Activated B cell treated with CpG ODN at 0.5 μM for 24 hours (primary cell): ENCODE measurements around the gene XBP1. TPM values are rescaled to one million over a fixed set of nuclear protein-coding genes. Genes with fewer than 3 reads are reported as not detected.

Experiments used
- ATAC-seq: fragments of 200-7000 bp; cut with Tn5 transposase; one replicate; pipeline ENCODE4 v1.10.0; 2021; ENCODE audit warnings: low read depth, mild to moderate bottlenecking, moderate library complexity
- CTCF ChIA-PET: fragments of 350-600 bp; sonication (Branson Sonifier 250); formaldehyde crosslinking; loops from one replicate; lab custom pipeline; 2021; ENCODE audit warnings: antibody characterized with exemption; lab: Charles Lee
- POLR2A ChIA-PET: fragments of 350-600 bp; sonication (Branson Sonifier 250); formaldehyde crosslinking; loops from one replicate; lab custom pipeline; 2021; ENCODE audit warnings: antibody characterized with exemption; lab: Charles Lee
- DNase-seq: peaks from one replicate; pipeline ENCODE4 v3.0.0; 2022
- H3K27ac Mint-ChIP-seq: one replicate; pipeline ENCODE4 v1.8.0; 2020; ENCODE audit warnings: mixed read lengths
- H3K27me3 Mint-ChIP-seq: one replicate; pipeline ENCODE4 v1.8.0; 2021; ENCODE audit warnings: mixed read lengths
- H3K36me3 Mint-ChIP-seq: one replicate; pipeline ENCODE4 v1.8.0; 2021; ENCODE audit warnings: low read depth, mixed read lengths
- H3K4me1 Mint-ChIP-seq: one replicate; pipeline ENCODE4 v1.8.0; 2021; ENCODE audit warnings: mixed read lengths
- H3K4me3 Mint-ChIP-seq: one replicate; pipeline ENCODE4 v1.8.0; 2020; ENCODE audit warnings: mild to moderate bottlenecking, mixed read lengths
- H3K9me3 Mint-ChIP-seq: one replicate; pipeline ENCODE4 v1.8.0; 2020; ENCODE audit warnings: mixed read lengths
- CTCF ChIP-seq: fragments of 200-600 bp; IDR thresholded peaks from one replicate; pipeline ENCODE4 v1.8.0; 2022; ENCODE audit warnings: antibody characterized with exemption, mild to moderate bottlenecking
- intact Hi-C: fragments of 100-400 bp; cut with micrococcal nuclease; formaldehyde crosslinking; loops from one replicate; pipeline ENCODE4 v1.15.1; 2024
- total RNA-seq: library from RNA; stranded (reverse); gene quantifications from 2 replicates; pipeline ENCODE4 v1.2.3, GENCODE V29; 2022

XBP1 gene
- total RNA-seq, 1 donor from 2014 or later: 57.7 TPM

DNA sequence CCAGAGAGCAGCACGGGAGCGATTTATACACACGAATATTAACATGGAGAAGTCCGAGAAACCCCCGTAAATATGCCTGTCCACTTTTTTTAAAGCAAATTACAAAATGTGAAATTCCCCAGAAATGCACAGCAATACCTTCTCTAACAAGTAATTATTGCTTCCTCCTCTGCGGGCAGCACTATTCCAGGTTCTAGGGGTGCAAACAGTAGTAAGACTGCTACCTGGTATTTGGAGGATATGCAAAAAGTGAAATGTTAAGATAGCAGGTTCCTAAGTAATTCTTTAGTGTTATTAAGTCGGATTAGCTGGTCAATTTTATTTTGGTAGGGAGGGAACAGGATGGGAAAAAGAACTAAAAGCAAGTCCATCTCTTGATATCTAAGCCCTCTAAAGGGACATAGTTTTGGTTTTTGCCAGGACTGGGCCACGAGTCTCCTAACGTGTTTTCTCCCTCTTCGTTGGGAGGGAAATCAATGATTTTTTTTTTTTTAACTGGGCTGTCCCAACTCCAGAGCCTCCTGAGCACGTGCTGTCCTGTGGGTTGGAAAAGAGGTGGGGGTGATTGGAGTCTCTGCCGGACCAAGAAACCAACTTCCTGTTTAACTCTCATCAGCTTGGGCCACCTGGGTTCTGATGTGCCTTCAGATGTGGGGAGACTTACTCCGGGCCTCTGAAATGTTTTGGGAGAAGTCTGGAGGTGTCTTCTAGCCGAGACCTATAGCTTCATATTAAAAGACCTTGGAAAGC, 1.7 kb upstream of the XBP1 start:
- Mint-ChIP-seq H3K36me3 (peaks cover 31% of the 10 kb centered on the region), H3K4me3 (peak overlapping the region; percentile 77), H3K9me3 (no peaks in the 10 kb centered on the region), H3K4me1 (peaks cover 43% of the 10 kb centered on the region), H3K27ac (peak overlapping the region; percentile 68), H3K27me3 (no peaks in the 10 kb centered on the region)
- POLR2A ChIA-PET: no interaction called here
- ATAC-seq: no peak
- no peak for DNase-seq
- CTCF ChIA-PET: interaction anchor here (1.3 kb wide), 1 partner anchor 27 kb away, joined by 8 read pairs; no protein-coding TSS in a partner anchor
- intact Hi-C loops: loop anchor here (2.0 to 5.0 kb wide), 3 partner anchors 81 to 465 kb away; partner anchors contain the start of genes EWSR1, RHBDD3, TTC28 and ZNRF3
- TF ChIP-seq CTCF: no peak

- Mint-ChIP-seq H3K36me3 (peaks cover 54% of the 10 kb centered on the region), H3K27ac (peak overlapping the region; percentile 87), H3K9me3 (no peaks in the 10 kb centered on the region), H3K27me3 (no peaks in the 10 kb centered on the region), H3K4me3 (peak overlapping the region; percentile 98), H3K4me1 (peaks cover 56% of the 10 kb centered on the region)
- DNase-seq (no peak), ATAC-seq (peak; percentile 36)
- intact Hi-C loops: loop anchor here (1.0 to 10.0 kb wide), 7 partner anchors 8 to 885 kb away; partner anchors contain the start of genes CHEK2, EWSR1, PITPNB and RHBDD3
- CTCF ChIA-PET: interaction anchor here (2.0 kb wide), 1 partner anchor 29 kb away, joined by 6 read pairs; no protein-coding TSS in a partner anchor
- POLR2A ChIA-PET: interaction anchor here (0.7 to 4.3 kb wide), 13 partner anchors 9 to 880 kb away, joined by 3 to 41 read pairs (median 4); partner anchors contain the start of genes CCDC117, CHEK2, HSCB and PITPNB
- no peak for TF ChIP-seq CTCF
Observed at GRCh38 chr22:28799606-28800307, 612 bp downstream of the XBP1 start.

DNA sequence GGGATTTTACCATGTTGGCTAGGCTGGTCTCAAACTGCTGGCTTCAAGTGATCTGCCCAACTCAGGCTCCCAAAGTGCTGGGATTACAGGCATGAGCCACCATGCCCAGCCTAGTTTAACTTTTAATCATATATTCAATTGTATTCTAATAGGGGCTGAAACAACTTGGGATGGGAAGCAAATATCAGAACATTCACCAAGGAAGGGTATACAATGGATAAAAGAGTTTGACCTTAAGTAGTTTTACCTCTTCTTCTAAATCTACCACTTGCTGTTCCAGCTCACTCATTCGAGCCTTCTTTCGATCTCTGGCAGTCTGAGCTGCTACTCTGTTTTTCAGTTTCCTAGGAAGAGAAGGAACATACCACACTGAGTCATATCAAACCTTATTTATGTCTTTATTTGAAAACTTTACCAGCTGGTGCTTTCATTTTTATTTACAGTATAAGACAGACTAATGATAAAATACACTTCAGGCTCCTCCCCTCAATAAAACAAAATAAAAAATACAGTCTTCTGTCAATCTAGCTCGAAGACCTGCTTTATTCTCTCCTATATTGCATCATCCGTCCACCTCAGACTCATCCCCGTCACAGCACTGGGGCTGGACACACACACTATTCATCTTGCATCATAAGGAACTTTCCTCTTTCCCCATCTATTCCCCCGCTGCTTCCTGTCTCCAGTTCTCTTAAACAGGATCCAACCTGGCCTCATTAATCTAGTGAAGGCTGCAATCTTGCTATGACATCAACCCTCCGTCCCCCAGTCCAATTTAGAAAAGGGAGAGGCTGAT, 1.4 kb downstream of the XBP1 start:
- Mint-ChIP-seq H3K36me3 (peaks cover 62% of the 10 kb centered on the region), H3K4me1 (peaks cover 56% of the 10 kb centered on the region), H3K9me3 (no peaks in the 10 kb centered on the region), H3K27ac (peak overlapping the region; percentile 87), H3K4me3 (peak overlapping the region; percentile 98), H3K27me3 (no peaks in the 10 kb centered on the region)
- DNase-seq: no peak
- ATAC-seq: no peak
- ChIA-PET POLR2A (interaction anchor here (0.7 to 4.3 kb wide), 10 partner anchors 8 to 880 kb away, joined by 3 to 41 read pairs (median 8); partner anchors contain the start of genes CCDC117, CHEK2, HSCB and PITPNB), CTCF (interaction anchor here (1.0 to 2.0 kb wide), 2 partner anchors 9 to 30 kb away, joined by 4 to 6 read pairs; no protein-coding TSS in a partner anchor)
- intact Hi-C loops: loop anchor here (1.0 to 10.0 kb wide), 2 partner anchors 26 to 884 kb away; partner anchors contain the start of gene PITPNB
- no peak for TF ChIP-seq CTCF

GRCh38 chr22:28795932-28796856, 4.2 kb downstream of the XBP1 start:
- no peak overlapping the region for H3K27ac Mint-ChIP-seq
- peaks cover 61% of the 10 kb centered on the region for H3K4me1 Mint-ChIP-seq
- intact Hi-C loops: loop anchor here (10.0 kb wide), 1 partner anchor 881 kb away; the partner anchor contains the start of gene PITPNB
- no peak for ATAC-seq
- peaks cover 72% of the 10 kb centered on the region for H3K36me3 Mint-ChIP-seq
- H3K4me3 Mint-ChIP-seq: no peak overlapping the region
- H3K27me3 Mint-ChIP-seq: no peaks in the 10 kb centered on the region
- TF ChIP-seq CTCF: no peak
- ChIA-PET POLR2A (no interaction called here), CTCF (no interaction called here)
- no peak for DNase-seq
- no peaks in the 10 kb centered on the region for H3K9me3 Mint-ChIP-seq
